ENCODE data around the gene R3HDM4.

GRCh38 chr19:940591-941291 lies 27.7 kb upstream of the R3HDM4 start:
- no peak for TF ChIP-seq TAF1 (IDR thresholded peaks at IDR 0.05; ENCODE audit: low read depth, low read length)
- no peak for TF ChIP-seq POLR2A (IDR thresholded peaks at IDR 0.05; ENCODE audit: low read depth, low read length)
- TF ChIP-seq POLR2AphosphoS5 (IDR thresholded peaks at IDR 0.05; ENCODE audit: low read depth, low read length) = peak; percentile 23; the same call in 1 of the 2 replicates
